Glutamatergic neuron (in vitro differentiated cells): ENCODE measurements around the gene KDM4F. TPM values are rescaled to one million over a fixed set of nuclear protein-coding genes. Genes with fewer than 3 reads are reported as not detected.

Source experiments
- DNase-seq: peaks from one replicate; pipeline ENCODE4 v3.0.0; 2022
- H3K27ac Mint-ChIP-seq: one replicate; pipeline ENCODE4 v1.8.0; 2020; ENCODE audit warnings: mild to moderate bottlenecking, mixed read lengths, inconsistent platforms; ENCODE audit not compliant: unreplicated experiment
- H3K27me3 Mint-ChIP-seq: one replicate; pipeline ENCODE4 v1.8.0; 2020; ENCODE audit warnings: mild to moderate bottlenecking, moderate library complexity, mixed read lengths, inconsistent platforms; ENCODE audit not compliant: unreplicated experiment
- H3K36me3 Mint-ChIP-seq: one replicate; pipeline ENCODE4 v1.8.0; 2020; ENCODE audit warnings: mild to moderate bottlenecking, mixed read lengths, inconsistent platforms; ENCODE audit not compliant: unreplicated experiment
- H3K4me1 Mint-ChIP-seq: one replicate; pipeline ENCODE4 v1.8.0; 2020; ENCODE audit warnings: mild to moderate bottlenecking, low read depth, mixed read lengths, inconsistent platforms; ENCODE audit not compliant: unreplicated experiment
- H3K4me3 Mint-ChIP-seq: one replicate; pipeline ENCODE4 v1.8.0; 2020; ENCODE audit warnings: mild to moderate bottlenecking, mixed read lengths, inconsistent platforms; ENCODE audit not compliant: unreplicated experiment
- H3K9me3 Mint-ChIP-seq: one replicate; pipeline ENCODE4 v1.8.0; 2020; ENCODE audit warnings: mild to moderate bottlenecking, moderate library complexity, mixed read lengths, inconsistent platforms; ENCODE audit not compliant: unreplicated experiment
- CTCF ChIP-seq: fragments of 200-600 bp; sonication (generic); IDR thresholded peaks from one replicate; pipeline ENCODE4 v1.5.0; 2021; ENCODE audit not compliant: partially characterized antibody, unreplicated experiment
- total RNA-seq: library from RNA; stranded (reverse); fragmentation: NEBNext Ultra II Directional; extraction: Animal tissue kit (Norgen Biotek cat#: 25700); gene quantifications from one replicate; pipeline ENCODE4 v1.2.1, GENCODE V29; 2021; ENCODE audit not compliant: unreplicated experiment

Gene KDM4F
- total RNA-seq, 1 donor from 2014 or later = 0.39 TPM

- no peak overlapping the region for H3K4me3 Mint-ChIP-seq
- DNase-seq = no peak
- H3K9me3 Mint-ChIP-seq = peaks cover 2% of the 10 kb centered on the region
- no peaks in the 10 kb centered on the region for H3K36me3 Mint-ChIP-seq
- no peaks in the 10 kb centered on the region for H3K27me3 Mint-ChIP-seq
- TF ChIP-seq CTCF = no peak
- H3K27ac Mint-ChIP-seq = no peak overlapping the region
- peaks cover 4% of the 10 kb centered on the region for H3K4me1 Mint-ChIP-seq
Observed at GRCh38 chr11:95082576-95083001, 33.4 kb downstream of the KDM4F start.

GRCh38 chr11:95084509-95084908 lies 35.3 kb downstream of the KDM4F start:
- H3K27ac Mint-ChIP-seq = no peak overlapping the region
- TF ChIP-seq CTCF = no peak
- H3K27me3 Mint-ChIP-seq = peaks cover 2% of the 10 kb centered on the region
- no peaks in the 10 kb centered on the region for H3K36me3 Mint-ChIP-seq
- no peak overlapping the region for H3K4me3 Mint-ChIP-seq
- H3K4me1 Mint-ChIP-seq = peaks cover 4% of the 10 kb centered on the region
- peaks cover 2% of the 10 kb centered on the region for H3K9me3 Mint-ChIP-seq
- DNase-seq = no peak

- Mint-ChIP-seq H3K27ac (no peak overlapping the region), H3K9me3 (peaks cover 3% of the 10 kb centered on the region), H3K4me3 (no peak overlapping the region), H3K27me3 (peaks cover 3% of the 10 kb centered on the region), H3K36me3 (no peaks in the 10 kb centered on the region), H3K4me1 (peaks cover 4% of the 10 kb centered on the region)
- no peak for TF ChIP-seq CTCF
- no peak for DNase-seq
Observed at GRCh38 chr11:95085117-95085816, 36.0 kb downstream of the KDM4F start.

- no peak for DNase-seq
- peak overlapping the region; percentile 68 for H3K27ac Mint-ChIP-seq
- no peak for TF ChIP-seq CTCF
- H3K4me3 Mint-ChIP-seq = peak overlapping the region; percentile 40
- H3K36me3 Mint-ChIP-seq = no peaks in the 10 kb centered on the region
- peaks cover 7% of the 10 kb centered on the region for H3K9me3 Mint-ChIP-seq
- peaks cover 4% of the 10 kb centered on the region for H3K4me1 Mint-ChIP-seq
- H3K27me3 Mint-ChIP-seq = peaks cover 4% of the 10 kb centered on the region
Observed at GRCh38 chr11:95086151-95086550, 36.9 kb downstream of the KDM4F start.

- no peak for DNase-seq
- H3K36me3 Mint-ChIP-seq = peaks cover 2% of the 10 kb centered on the region
- peaks cover 8% of the 10 kb centered on the region for H3K9me3 Mint-ChIP-seq
- peaks cover 4% of the 10 kb centered on the region for H3K27me3 Mint-ChIP-seq
- H3K27ac Mint-ChIP-seq = no peak overlapping the region
- H3K4me1 Mint-ChIP-seq = peaks cover 4% of the 10 kb centered on the region
- H3K4me3 Mint-ChIP-seq = no peak overlapping the region
- no peak for TF ChIP-seq CTCF
Observed at GRCh38 chr11:95086836-95087570, 37.8 kb downstream of the KDM4F start.
